GM21529 (cell line): Measurements from ENCODE around the gene CACNA1A.
"Not testable (repeated sequence)": the region's sequence is repeated elsewhere in the genome, so short reads cannot be mapped to it uniquely, and the experiment has no call there.

Source experiments
- ATAC-seq: cut with Tn5 transposase; IDR thresholded peaks from one replicate; pipeline ENCODE4 v1.9.1; 2021; ENCODE audit not compliant: unreplicated experiment

Gene CACNA1A

GRCh38 chr19:13169769-13170168, 336.5 kb downstream of the CACNA1A start:
- no peak for ATAC-seq

DNA sequence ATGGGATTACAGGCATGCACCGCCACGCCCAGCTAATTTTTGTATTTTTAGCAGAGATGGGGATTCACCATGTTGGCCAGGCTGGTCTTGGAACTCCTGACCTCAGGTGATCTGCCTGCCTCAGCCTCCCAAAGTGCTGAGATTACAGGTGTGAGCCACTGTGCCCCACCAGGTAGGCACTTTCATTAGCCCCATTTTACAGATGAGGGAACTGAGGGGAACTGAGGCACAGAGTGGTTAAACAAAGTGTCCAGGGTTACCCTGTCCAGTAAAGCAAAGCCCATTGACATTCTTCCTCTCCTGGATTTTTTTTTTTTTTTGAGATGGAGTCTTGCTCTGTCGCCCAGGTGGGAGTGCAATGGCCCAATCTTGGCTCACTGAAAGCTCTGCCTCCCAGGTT, 340.1 kb downstream of the CACNA1A start:
- not testable (repeated sequence) for ATAC-seq

DNA sequence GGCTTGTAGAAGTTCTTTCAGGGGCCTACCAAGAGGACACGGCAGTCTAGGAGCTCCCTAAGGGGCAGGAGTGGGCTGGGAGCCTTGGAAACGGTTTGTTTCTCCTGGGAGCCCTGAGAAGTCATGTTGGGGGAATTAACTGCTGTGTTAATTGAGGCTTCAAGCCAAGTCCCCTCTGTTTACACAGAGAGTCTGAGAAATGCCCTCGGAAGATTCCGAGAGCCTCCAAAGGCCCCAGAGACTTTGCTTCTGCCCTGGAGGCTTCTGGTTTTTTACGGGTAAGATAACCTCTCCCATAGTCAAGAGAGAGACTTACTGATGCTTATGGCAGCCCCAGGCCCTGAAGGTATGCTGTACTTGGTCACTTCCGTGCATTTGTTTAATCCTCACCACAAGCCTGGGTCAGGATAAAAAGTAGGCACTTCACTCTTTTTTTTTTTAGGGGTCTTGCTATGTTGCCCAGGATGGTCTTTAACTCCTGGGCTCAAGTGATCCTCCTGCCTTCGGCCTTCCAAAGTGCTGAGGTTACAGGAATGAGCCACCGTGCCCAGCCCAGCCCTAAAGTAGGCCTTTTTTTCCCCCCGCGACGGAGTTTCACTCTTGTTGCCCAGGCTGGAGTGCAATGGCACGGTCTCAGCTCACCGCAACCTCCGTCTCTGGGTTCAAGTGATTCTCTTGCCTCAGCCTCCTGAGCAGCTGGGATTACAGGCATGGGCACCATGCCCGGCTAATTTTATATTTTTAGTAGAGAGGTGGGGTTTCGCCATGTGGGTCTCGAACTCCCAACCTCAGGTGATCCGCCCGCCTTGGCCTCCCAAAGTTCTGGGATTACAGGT, 340.9 kb downstream of the CACNA1A start:
- ATAC-seq = no peak

GRCh38 chr19:13164343-13165161, 341.7 kb downstream of the CACNA1A start:
- ATAC-seq = no peak

- no peak for ATAC-seq
Measured at GRCh38 chr19:13163609-13164342, 342.5 kb downstream of the CACNA1A start.

DNA sequence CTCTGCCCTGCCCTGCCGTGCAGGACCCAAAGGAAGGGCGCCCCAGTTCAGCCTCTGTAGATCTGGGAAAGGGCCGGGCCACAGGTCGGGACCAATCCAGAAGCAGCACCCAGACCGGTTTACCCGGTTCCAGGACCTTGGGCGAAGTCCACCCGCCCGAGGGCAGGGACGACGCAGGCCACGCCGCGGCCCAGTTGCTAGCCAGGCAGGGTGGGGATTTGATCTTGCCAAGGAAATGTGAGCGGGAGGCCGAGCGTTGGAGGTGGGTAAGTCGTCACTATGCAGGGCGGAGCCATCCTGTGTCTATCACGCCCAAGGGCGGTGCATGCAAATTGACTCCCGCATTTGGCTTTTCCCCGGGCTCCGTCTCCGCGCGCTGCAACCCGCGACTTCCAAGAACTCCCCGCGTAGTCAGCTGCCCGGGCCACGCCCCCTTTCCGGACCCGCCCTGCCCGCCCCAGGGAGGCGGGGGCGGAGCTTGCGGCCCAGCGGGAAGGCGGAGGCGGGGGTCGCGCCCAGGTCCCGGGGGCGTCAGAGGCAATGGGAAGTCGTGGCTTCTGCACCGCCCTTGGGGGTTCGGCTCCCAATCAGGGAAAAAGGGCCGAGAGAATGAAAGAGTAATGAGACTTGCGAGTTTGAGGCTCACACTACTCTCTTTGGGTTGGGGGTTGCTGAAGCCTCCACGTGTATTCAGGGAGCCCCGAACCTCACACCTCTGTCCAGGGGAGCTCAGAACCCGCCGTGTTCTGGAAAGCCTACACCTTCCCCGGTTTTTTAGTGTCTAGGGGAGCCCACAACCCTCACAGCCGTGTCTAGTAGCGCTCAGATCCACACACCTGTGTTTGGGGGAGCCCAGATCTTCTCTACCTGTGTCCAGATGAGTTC, 343.3 kb downstream of the CACNA1A start:
- ATAC-seq = peak; percentile 54

DNA sequence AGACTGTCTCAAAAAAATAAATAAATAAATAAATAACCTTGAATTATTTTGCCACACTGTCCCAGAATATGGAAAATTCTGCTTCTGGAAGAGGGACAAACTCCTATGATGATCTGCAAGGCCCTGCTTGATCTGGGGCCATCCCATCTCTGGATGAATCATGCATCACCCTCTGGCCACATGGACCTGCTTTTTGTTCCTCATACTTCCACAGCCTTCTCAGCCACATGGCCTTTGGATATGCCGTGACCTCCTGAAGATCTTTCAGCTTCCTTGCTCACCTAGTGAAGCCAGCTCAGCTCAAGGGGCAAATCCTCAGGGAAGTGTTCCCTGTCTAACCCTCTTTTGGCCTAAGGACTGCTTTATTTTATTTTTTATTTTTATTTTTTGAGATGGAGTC, 345.7 kb downstream of the CACNA1A start:
- ATAC-seq = no peak

- ATAC-seq = no peak
Measured at GRCh38 chr19:13159713-13160112, 346.6 kb downstream of the CACNA1A start.
